ENCODE results near the gene CAPZA1.

DNA sequence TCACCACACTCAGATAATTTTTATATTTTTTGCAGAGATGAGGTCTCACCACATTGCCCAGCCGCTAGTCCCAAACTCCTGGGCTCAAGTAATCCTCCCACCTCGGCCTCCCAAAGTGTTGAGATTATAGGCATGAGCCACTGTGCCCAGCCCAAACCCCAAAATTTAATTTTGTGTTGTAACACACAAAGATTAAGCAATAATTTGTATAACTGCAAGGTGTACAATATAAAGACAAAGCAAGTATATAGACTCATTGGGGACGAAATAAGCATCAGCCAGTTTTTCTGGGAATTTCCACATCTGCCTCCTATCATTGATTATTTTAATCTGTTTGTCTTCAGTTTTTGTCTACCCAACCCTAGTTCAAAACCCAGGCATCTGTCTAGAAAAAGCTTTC is 43.4 kb upstream of the CAPZA1 start:
- TF ChIP-seq POLR2A (IDR thresholded peaks at IDR 0.05) = no peak
- no peak for TF ChIP-seq CTCF (IDR thresholded peaks at IDR 0.05)
- no peak for TF ChIP-seq EP300 (IDR thresholded peaks at IDR 0.05)

Data from gastroesophageal sphincter (tissue), 3 donors.